ENCODE data around the gene RNF207.

Gene RNF207

DNA sequence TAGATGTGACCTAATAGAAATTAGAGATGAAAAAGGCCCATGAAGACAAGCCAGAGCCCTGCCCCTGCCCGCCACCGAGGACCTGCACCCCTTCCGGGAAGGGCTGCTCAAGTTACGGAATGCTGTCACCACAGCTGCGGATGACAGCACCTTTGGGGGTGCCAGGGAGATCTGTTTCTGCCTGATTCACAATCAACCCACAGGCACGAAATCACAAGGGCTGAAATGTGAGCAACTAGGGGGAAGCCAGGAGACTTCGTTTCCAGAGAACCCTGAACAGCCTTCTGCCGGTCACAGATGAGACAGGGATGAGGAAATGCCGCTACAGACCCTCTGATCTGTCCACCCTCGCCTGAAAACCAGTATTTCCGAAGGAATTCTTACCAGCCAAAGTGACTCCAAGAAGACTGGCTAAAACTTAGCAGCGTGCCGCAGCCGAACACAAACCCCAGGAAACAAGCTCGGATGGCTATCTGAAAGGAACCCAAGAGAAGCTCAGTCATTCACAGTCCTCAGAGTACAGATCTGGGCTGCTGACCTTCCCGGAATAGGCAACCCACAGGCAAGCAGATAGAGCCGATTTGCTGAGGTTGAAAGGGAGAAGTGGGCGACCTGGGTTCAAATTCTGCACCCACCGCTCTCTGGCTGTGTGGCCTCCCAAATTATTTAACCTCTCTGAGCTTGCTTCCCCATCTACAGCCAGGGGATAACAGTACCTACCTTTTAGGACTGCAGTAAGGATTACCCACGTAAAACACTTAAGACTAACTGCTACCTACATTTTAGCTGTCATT lies 28.8 kb downstream of the RNF207 start:
- no peak for DNase-seq (ENCODE audit: low read depth)

DNA sequence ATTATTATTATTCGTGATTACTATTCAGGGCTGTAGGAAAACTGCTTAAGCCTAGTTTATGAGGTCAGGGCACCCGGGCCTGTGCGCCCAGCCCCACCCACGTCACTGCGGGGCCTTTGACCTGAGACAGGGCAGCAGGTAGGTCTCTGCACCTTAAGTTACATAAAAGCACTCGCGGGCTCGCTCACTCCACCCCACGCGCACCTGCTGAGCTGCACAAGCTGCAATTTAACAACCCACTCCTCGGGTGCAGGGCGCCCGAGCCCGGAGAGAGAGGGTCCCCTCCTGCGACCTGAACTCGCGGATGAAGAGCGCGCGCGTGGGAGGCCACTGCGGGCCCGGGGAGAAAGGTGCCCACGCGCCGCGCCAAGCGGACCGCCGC lies 29.4 kb downstream of the RNF207 start:
- no peak for DNase-seq (ENCODE audit: low read depth)

DNA sequence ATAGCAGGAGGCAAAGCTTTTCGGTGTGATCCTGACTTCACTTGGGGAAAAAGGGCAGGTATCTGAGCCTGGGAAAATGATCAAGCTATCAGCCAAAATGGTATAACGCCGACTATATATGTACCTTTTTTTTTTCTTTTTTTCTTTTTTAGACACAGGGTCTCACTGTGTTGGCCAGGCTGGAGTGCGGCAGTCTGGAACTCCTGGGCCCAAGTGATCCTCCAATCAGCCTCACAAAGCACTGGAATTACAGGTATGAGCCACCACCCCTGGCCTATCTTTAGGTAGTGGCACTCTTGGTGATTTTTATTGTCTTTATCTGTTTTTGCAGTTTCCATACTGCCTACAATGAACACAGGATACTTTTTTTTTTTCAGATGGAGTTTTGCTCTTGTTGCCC lies 31.2 kb downstream of the RNF207 start:
- DNase-seq (ENCODE audit: low read depth), result no peak

DNA sequence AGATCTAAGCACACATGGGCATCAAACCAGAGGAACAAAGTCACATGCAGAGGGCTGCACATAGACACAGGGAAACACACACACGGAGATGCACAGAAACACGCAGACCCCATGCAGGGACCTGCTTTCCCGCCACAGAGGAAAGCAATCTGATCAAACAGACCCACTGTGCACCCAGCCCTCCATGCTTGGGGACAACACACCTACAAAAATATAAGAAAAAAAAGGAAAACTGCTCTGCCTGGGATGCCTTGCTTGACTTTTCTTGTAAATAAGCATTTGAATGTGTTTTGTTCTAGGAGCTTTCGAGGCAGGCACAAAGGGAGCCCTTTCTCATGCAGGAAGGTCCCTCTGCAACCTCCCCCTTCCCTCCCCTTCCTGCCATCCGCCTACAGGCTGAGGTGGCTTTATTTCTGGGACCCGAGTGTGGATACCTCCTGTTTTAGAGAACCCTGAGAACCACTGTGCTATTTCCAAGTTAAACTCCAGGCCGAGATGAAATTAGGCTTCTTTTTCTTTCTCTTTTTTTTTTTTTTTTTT lies 33.4 kb downstream of the RNF207 start:
- DNase-seq (ENCODE audit: low read depth), result no peak

DNA sequence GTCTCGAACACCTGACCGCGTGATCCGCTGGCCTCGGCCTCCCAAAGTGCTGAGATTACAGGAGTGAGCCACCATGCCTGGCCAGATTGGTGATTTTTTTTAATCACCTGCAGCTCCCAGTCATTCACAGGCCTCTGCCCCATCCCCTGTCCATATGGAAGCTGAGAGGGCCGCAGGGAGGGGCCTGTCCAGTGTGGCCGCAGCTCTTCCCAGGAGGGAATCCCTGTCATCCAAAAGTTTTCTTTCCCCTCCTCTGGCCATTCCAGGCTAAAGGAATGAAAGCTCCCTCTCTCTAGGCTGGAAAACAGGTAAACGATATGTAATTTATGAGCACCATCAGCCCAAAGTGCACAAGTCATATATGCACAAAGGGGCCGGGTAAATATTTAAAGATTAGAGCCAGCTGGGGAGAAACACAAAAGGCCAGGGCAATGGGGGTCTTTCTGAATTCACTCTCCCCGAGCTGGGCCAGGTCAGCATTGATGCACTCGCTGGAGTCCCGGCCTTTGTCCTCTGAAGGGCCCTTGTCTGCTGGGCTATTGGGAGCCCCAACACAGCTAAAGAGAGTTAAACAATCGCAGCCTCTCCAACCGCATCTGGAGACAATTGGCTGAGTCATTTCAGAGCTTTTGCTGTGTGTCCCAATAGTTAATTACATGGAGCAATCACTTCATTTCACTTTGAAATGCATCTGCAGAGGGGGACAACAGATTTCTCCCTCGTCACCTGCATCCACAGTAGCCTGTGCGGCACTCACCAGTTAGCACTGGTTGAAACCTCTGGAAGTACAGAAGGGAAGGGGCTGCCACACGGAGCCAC lies 34.2 kb downstream of the RNF207 start:
- DNase-seq (ENCODE audit: low read depth), result no peak

DNA sequence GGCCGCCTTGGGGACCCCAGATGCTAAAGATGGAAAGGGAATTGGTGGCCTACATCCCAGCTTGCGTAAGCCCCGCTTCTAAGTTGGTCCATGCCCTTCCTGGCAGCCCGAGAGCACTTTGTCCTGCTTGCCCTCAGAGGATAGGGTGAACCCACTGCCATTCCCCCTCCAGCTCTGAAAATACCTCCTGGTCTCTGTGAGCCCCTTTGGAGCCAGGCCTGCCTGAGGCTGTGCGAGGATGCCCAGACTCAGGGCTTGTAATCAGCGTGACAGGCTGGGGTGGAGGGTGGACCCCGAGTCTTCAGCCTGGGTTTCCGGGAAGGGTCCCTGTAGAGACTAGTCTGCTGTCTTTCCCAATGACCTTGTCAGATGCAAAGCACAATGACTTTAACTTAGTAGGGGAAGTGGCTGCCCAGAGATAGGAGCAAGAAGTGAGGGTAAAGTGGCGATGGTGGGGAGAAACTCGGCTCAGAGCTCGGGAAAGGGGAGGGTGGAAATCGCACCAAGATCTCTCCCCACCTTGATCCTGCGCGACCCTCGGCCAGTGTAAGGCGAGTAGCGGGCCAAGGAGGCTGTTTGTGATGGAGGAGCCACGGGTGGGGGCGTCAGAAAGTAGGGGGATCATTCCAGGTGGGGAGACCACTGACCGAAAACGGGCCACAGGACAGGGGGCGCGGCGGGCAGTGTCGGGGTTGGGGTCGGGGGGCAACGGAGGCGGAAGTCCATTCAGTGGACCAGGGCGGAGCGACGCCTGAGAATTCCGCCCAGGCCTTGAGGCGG lies 35.4 kb downstream of the RNF207 start:
- no peak for DNase-seq (ENCODE audit: low read depth)

DNA sequence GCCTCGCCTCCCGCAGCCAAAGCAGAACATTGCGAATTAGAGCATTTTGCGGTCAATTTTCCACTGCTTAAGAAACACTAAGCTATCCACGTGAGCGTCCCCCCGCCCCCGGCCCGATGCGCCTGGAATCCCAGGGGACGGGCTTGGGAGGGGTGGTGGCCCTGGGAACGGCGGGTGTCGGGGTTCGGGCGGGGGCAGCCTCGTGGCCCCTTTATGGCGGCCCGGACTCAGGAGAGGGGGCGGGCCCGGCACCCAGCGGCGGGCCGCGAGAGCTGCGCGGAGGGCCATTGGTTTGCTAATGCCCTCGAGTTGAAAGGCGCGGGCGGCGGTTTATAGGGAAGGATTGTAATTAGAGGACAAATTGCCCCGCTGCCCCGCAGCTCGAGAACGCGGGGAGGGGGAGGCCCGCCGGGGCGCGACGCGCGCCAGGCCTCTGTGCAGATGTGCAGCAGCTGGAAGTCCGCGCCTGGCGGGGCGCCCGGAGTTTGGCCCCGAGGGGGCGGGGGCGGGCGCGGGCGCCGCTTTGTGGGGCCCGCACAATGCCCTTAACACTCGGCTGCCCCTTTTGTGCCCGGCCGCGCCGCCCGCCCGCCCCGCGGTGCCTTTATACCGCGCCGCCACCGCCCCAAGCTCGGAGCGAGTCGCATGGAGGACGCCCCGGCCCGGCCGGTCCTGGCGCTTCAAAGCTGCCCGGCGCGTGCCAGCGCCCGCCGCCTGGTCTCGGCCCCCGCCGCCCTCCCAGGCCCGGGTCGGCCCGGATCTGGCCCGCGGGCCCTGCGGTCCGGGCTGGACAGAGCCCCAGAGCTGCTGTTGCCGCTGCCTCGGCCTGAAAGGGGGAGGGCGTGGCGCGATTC lies 36.2 kb downstream of the RNF207 start:
- no peak for DNase-seq (ENCODE audit: low read depth)

DNA sequence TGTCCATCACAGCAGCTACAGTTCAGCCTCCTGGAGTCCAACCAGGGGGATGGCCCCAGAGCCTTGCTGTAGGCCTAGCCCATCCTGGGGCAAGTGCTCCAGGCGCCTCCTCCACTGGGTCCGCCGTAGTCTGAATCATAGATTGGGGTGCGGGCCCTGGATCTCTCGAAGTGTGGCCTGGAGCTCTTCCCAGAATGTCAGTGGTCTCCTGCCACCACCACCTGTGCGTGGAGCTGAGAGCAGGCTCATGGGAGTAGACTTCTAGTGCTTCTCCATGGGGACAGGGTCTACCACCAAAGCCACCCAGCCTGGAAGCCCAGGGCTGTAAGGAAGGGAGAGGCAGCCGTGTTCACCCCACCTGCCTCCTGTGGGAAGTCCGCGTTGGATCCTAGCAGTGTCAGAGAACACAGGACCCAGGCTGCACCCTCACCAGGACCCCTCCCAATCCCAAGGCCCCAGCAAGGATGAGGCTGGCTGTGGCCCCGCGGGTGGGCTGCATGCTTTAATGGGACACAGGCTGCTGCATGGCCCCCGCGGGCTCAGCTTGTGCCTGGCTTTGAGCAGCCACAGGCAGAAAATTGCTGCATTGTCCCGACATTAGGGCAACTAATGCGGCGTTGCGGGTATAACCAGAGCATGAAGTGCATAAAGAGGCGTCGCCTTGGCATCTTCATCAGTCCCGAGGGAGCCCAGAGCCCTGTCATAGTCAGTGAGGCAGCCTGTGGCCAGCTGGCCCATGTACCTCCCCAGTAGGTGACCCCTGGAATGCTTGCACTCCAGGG lies 37.3 kb downstream of the RNF207 start:
- no peak for DNase-seq (ENCODE audit: low read depth)

DNA sequence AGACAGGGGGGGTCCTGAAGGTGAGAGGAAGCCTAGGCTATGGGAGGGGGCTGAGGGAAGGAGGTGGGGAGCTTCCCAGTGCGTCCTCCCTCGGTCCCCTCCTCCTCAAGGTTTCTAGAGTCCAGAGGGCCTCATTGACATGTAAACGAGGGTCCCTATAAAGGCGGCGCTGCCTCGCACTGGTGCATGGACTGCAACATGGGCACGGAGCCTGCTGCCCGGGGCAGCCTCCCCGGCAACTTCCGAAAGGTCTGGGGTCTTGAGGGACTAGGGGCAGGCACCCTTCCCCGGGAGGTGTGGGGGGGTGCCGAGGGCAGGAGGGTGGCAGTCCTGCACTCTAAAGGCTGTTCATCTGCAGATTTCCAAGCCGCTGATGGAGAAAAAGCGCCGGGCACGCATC lies 38.1 kb downstream of the RNF207 start, which contains the start of gene HES3:
HES3 (plus strand) TSS at position 187 of the 400 bp plus-strand sequence; CDS start at position 374, 187 bp downstream.
- DNase-seq (ENCODE audit: low read depth), result no peak

DNA sequence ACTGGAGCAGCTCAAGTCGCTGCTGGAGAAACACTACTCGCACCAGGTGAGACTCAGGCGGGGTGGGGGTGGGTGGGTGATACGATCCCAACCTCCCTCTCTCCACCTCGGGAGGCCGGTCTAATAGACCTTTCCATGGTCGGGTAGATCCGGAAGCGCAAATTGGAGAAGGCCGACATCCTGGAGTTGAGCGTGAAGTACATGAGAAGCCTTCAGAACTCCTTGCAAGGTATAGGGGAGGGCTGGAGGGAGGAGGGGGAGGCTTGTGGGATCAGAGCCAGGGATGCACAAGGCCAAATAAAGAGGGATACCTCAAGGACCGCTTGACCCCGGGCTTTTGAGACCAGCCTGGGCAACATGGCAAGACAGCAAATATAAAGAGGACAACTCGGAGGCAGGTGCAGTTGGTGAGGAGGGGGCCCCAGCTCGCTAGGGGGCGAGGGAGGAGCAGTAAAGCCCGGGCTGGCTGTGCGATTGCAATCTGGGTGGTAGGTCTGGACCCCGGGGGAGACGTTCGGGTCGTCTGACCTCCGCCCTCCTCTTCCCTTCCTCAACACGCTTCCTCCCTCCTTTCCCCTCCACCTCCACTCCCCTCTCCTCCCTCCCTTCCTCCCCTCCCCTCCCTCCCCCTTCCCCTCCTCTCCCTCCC lies 38.6 kb downstream of the RNF207 start:
- DNase-seq (ENCODE audit: low read depth), result no peak

DNA sequence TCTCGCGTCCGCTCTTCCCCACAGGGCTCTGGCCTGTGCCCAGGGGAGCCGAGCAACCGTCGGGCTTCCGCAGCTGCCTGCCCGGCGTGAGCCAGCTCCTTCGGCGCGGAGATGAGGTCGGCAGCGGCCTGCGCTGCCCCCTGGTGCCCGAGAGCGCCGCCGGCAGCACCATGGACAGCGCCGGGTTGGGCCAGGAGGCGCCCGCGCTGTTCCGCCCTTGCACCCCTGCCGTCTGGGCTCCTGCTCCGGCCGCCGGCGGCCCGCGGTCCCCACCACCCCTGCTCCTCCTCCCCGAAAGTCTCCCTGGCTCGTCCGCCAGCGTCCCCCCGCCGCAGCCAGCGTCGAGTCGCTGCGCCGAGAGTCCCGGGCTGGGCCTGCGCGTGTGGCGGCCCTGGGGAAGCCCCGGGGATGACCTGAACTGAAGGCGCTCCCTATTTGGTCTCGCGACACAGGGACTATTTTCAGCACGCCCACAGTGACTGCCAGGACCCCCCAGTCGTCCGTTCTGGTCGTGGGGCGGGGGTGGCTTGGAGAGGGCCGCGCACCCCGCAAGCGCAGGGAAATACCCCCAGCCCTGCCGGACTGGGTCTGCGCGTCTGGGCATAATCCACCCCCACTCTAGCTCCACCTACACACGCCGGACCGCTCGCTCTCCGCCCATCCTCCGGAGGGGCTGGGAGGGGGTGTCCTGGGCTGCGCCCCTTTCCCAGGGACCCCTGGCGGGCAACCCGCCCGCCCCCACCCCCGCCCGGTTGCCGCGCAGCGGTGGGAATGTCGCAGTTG lies 39.4 kb downstream of the RNF207 start:
- DNase-seq (ENCODE audit: low read depth), result peak; percentile 66

DNA sequence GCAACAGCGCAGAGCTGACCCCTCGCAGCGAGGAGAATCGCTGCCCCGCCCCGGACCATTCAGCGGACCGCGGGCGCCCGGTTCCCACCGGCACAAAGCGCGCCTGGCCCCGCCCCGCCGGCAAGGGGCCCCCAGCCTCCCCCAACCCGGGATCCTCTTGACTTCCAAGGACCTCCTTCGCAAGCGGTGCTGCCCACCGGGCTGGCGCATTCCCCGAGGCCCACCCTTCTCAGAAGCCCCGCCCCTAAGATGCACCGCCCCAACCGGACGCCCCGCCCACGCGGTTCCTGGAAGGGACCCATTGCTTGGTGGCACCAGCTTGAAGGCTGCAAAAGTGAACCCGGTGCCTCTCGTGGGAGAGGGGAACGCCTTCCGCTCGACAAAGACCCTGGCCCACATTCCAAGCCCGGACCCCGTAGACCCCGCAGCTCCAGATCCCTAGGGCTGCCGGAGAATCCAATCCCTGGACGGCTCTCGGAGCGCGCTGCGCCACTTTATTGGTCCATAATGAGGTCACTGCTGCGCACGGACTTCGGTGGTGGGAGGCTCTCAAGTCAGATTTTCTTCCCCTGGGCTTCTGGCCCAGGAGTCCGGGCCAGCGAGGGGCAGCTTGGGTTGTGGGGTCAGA lies 40.1 kb downstream of the RNF207 start:
- peak; percentile 33 for DNase-seq (ENCODE audit: low read depth)

DNA sequence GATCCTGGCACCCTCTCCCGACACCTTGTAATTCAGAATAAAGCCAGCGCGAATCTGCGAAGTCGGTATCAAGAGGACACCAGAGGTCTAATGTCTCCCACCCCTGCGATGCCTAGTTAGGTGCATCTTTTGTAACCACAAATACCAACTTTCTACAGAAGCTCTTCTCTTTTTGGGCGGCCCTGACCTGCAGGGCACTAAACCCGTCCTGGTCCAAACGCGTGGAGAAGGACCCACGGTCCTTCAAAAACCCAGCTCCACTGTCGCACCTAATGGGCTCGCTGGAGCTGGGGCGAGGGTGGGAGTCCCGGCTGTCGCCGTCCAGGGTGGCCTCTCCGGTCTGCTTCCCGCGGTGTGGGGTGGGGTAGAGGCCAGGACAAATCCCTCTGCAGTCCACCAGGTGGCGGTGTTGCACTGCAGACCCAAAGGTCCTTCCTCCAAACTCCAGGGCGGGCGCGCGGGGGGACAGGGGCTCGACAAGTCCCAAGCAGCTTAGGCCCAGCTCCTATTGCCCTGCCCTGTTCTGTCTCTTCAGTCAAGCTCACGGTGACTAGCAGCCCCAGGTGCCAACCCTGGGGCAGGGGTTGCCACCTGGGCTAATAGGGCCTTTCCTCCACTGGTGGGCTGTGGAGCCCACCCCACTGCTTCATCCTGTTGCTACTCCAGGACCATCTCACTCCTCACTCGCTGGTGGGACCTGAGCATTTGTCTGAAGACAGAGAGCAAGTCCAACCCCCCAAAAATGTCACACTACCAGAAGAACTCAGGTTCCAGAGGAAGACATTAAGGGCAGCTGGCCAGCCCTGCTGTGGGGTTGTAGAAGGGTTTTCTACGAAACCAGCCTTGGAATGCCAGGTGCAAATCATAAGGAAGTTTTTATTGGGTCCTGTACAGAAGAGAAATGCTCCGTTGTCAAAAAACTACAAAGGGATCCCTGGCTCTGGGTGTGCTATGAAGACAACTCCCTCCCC lies 40.9 kb downstream of the RNF207 start:
- peak; percentile 66 for DNase-seq (ENCODE audit: low read depth)

DNA sequence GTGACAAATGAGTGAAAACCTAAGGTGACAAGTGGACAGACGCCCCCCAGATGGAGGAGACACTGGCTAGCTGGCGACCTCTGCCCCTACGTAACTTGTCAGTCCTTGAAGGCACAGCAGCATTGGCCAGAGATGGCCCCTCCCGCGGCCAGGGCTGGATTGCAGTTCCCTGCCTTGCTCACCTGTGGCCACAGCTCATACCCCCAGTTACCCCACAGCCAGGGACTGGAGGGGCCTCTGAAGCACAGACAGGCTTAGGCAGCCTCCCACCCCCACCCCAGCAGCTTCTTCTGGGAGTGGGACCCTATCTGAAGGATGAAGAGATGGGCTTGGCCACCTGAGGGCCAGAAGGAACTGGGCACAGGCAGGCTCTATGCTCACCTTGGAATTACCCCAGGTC lies 41.7 kb downstream of the RNF207 start:
- no peak for DNase-seq (ENCODE audit: low read depth)

DNA sequence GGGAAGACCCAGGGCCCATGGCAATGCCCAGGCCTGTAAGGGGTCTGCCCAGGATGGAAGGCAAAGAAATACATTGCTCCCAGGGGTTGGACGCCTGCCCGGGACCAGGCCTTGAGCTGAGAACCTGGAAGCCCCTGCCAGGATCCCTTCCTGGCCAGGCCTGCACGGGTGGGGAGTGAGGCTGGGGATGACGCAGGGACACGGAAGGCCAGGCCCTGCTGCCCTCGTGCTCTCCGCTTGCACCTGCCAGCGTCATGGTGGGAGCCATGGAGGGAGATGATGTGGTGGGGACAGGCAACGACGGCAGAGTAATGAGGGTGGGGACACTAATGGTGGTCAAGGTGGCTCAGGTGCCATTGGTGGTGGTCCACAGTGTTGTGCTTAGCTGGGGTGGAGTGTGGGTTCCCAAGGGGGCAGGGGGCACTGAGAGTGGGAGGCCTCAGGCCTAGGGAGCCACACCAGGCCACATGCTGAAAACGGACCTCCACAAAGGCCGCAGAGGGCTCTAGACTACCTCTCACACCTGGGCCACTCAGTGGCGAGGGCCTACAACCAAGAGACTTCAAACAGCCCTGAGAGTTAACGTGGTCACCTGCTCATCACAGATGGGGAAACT lies 42.4 kb downstream of the RNF207 start:
- no peak for DNase-seq (ENCODE audit: low read depth)

DNA sequence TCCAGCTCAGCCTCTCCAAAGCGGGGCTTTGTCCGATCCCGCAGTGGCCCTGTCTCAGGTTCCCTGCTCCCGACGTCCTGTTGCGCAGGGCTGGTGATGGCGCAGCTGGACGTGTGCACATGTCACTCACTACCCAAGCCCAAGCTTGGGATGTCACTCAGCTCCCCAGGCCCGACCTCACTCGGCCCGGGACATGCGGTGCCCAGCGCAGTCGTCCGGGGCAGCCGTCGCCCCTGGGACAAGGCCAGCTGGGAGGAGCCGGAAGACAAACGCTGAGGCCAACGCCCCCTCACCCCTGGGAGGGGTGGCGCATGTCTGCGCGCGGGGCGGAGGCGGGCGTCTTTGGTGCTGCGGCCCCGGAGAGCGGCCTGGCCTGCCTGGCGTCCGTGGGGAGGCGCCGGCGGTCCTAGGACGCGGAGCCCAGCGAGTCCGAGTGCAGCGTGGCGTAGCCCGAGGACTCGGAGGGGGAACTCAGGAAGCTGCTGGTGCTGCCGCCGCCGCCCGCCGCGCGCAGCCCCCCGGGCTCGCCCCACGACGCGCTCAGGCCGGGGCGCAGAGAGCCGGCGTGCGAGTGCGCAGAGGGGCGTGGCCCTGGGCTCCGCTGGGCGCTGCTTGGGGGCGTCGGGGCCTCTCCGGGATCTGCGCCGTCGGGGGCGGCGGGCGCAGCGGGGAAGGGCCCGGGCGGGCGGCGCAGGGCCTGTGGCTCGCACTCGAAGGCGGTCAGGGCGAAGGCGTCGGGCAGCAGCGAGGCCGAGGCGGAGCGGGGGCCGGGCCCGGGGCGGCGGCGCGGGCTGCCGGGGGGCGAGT lies 43.2 kb downstream of the RNF207 start:
- DNase-seq (ENCODE audit: low read depth), result no peak

Measured in stimulated activated CD8-positive, alpha-beta memory T cell treated with anti-CD3 and anti-CD28 coated beads, Interleukin-4, amount 100 ng/mL, for 24 hours (primary cell).